ENCODE data around the gene FADS2.

The FADS2 gene

GRCh38 chr11:61838921-61839320 is 10.8 kb downstream of the FADS2 start:
- no peak overlapping the region for H3K4me3 ChIP-seq (ENCODE audit: low read length)
- TF ChIP-seq CTCF (IDR thresholded peaks at IDR 0.05; ENCODE audit: insufficient read depth, low read depth, low read length, missing control alignments): no peak
- no peak for DNase-seq (ENCODE audit: low read depth)

DNA sequence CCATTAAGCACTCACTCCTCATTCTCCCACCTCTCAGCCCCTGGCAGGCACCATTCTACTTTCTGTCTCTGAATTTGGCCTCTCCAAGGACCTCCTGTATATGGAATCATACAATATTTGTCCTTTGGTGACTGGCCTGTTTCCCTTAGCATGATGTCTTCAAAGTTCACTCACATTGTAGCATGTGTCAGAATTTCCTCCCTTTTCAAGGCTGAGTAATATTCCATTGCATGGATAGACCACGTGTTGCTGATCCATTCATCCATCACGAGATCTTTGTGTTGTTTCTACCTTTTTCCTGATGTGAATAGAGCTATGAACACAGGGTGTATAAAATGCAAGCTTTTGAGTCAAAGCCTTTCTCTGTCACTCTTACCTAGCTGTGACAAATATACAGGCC is 11.6 kb downstream of the FADS2 start:
- no peak for DNase-seq (ENCODE audit: low read depth)
- no peak for TF ChIP-seq CTCF (IDR thresholded peaks at IDR 0.05; ENCODE audit: insufficient read depth, low read depth, low read length, missing control alignments)
- no peak overlapping the region for H3K4me3 ChIP-seq (ENCODE audit: low read length)

GRCh38 chr11:61840371-61840770 is 12.3 kb downstream of the FADS2 start:
- no peak for DNase-seq (ENCODE audit: low read depth)
- no peak for TF ChIP-seq CTCF (IDR thresholded peaks at IDR 0.05; ENCODE audit: insufficient read depth, low read depth, low read length, missing control alignments)

DNA sequence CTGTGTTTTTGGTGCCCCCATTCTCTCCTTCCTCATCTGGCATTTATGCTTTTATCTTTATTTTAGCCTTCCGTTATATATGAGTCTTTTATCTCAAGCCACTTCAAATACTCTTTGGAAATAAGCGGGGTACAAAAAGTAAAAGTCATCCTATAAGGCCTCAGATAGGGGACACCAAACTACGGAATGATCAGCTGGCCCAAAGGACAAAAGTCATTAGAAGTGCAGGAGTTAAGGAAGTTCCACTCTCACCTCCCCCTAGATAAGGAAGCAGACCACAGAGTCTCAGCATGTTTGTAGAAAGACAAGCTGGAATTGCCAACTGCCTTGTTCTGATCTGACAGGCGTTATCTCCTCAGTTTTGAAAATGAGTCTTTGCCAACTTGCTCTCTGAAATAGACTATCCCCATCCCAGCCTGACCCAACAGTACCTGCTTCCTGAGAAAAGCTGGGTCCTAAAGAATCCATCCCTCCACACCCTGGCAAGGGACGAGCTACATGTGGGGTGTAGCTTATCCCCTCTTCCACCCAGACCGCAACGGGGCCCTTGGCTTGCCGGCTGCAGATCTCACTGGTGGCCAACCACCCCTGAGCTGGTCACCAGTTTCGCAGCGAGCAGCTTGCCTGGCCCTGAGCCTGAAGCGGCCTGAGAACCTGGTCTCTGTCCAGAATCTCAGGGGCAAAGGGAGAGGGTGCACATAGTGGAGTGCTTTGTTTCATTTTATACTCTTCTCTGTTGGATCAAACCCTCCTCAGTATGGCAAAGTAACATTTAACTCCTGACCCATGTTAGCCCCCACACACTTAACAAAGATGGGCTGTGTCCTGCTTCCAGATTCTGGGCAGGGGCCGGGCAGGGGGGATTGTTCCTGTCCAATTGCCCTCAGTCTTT is 13.8 kb downstream of the FADS2 start:
- H3K4me3 ChIP-seq (ENCODE audit: low read length): no peak overlapping the region
- no peak for DNase-seq (ENCODE audit: low read depth)
- TF ChIP-seq CTCF (IDR thresholded peaks at IDR 0.05; ENCODE audit: insufficient read depth, low read depth, low read length, missing control alignments): no peak

More at GRCh38 chr11:61840371-61840770, 12.3 kb downstream of the FADS2 start:
- H3K4me3 ChIP-seq (ENCODE audit: low read length): no peak overlapping the region

GRCh38 chr11:61842528-61842820 is 14.4 kb downstream of the FADS2 start:
- no peak for DNase-seq (ENCODE audit: low read depth)
- no peak for TF ChIP-seq CTCF (IDR thresholded peaks at IDR 0.05; ENCODE audit: insufficient read depth, low read depth, low read length, missing control alignments)
- no peak overlapping the region for H3K4me3 ChIP-seq (ENCODE audit: low read length)

DNA sequence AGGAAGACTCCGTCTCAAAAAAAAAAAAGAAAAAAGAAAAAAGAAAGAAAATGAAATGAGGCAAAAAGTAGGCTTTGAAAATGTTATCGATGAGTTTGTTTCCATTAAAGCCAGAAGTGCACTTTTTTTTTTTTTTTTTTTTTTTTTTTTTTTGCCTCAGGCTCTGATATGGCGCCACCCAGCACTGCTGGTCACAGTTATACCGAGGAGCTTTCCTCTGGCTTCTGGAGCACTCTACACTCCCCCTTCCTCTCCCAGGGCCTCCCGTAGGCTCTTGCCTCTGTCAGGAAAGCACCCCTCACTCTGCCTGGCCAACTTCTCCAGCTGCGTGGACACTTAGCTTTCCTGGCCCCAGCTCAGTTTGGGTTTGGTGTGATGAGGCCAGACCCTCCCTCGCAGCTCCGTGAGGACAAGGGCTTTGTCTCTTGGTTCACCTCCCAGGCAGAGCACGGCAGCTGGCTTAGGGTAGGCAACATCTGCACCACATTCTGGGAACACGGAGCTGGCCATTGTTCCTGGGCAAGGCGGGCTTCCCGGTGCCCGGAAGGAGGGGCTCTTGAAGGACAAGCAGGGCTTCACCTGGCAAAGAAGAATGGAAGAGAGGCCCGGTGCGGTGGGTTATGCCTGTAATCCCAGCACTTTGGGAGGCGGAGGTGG is 16.9 kb downstream of the FADS2 start:
- TF ChIP-seq CTCF (IDR thresholded peaks at IDR 0.05; ENCODE audit: insufficient read depth, low read depth, low read length, missing control alignments): no peak
- no peak overlapping the region for H3K4me3 ChIP-seq (ENCODE audit: low read length)
- no peak for DNase-seq (ENCODE audit: low read depth)
